ENCODE results near the gene RPS6KA5.
"Not testable (repeated sequence)": the region's sequence is repeated elsewhere in the genome, so short reads cannot be mapped to it uniquely, and the experiment has no call there.

The RPS6KA5 gene

GRCh38 chr14:91035855-91036254 is 24.6 kb downstream of the RPS6KA5 start:
- POLR2A ChIA-PET (ENCODE audit: low non-redundant PET), result no interaction called here
- no peak overlapping the region for H3K27ac ChIP-seq
- no peak for DNase-seq (ENCODE audit: low spot score)
- no peak for TF ChIP-seq CTCF (conservative IDR thresholded peaks at IDR 0.05; ENCODE audit: low read depth)
- CTCF ChIA-PET, result interaction anchor here (1.2 kb wide), 1 partner anchor 133 kb away, joined by 3 read pairs; no protein-coding TSS in a partner anchor

- DNase-seq (ENCODE audit: low spot score); H3K27ac ChIP-seq; POLR2A ChIA-PET (ENCODE audit: low non-redundant PET): not testable (repeated sequence)
- CTCF ChIA-PET, result interaction anchor here (0.6 to 0.7 kb wide), 2 partner anchors 13 to 1964 kb away, joined by 3 to 5 read pairs; no protein-coding TSS in a partner anchor
Observed at GRCh38 chr14:91034379-91034778, 26.1 kb downstream of the RPS6KA5 start.

- no peak for TF ChIP-seq CTCF (conservative IDR thresholded peaks at IDR 0.05; ENCODE audit: low read depth)
- no peak overlapping the region for H3K27ac ChIP-seq
- DNase-seq (ENCODE audit: low spot score), result no peak
- POLR2A ChIA-PET (ENCODE audit: low non-redundant PET), result no interaction called here
- CTCF ChIA-PET, result no interaction called here
Observed at GRCh38 chr14:91032248-91032647, 28.2 kb downstream of the RPS6KA5 start.

- DNase-seq (ENCODE audit: low spot score), result no peak
- TF ChIP-seq CTCF (conservative IDR thresholded peaks at IDR 0.05; ENCODE audit: low read depth), result no peak
- CTCF ChIA-PET, result no interaction called here
- POLR2A ChIA-PET (ENCODE audit: low non-redundant PET), result no interaction called here
- no peak overlapping the region for H3K27ac ChIP-seq
Observed at GRCh38 chr14:91031666-91032065, 28.8 kb downstream of the RPS6KA5 start.

GRCh38 chr14:91029456-91030217 is 30.8 kb downstream of the RPS6KA5 start:
- CTCF ChIA-PET, result interaction anchor here (0.5 to 0.7 kb wide), 4 partner anchors 15 to 1009 kb away, joined by 3 to 6 read pairs (median 4); no protein-coding TSS in a partner anchor
- DNase-seq (ENCODE audit: low spot score), result no peak
- POLR2A ChIA-PET (ENCODE audit: low non-redundant PET), result no interaction called here
- TF ChIP-seq CTCF (conservative IDR thresholded peaks at IDR 0.05; ENCODE audit: low read depth), result no peak
- H3K27ac ChIP-seq, result no peak overlapping the region

- TF ChIP-seq CTCF (conservative IDR thresholded peaks at IDR 0.05; ENCODE audit: low read depth), result no peak
- H3K27ac ChIP-seq, result no peak overlapping the region
- CTCF ChIA-PET, result interaction anchor here (0.6 to 1.3 kb wide), 4 partner anchors 10 to 128 kb away, joined by 3 to 4 read pairs (median 3); no protein-coding TSS in a partner anchor
- POLR2A ChIA-PET (ENCODE audit: low non-redundant PET), result no interaction called here
- no peak for DNase-seq (ENCODE audit: low spot score)
Observed at GRCh38 chr14:91027561-91027960, 32.9 kb downstream of the RPS6KA5 start.

- DNase-seq (ENCODE audit: low spot score), result peak; percentile 34
- POLR2A ChIA-PET (ENCODE audit: low non-redundant PET); CTCF ChIA-PET: not testable (repeated sequence)
- H3K27ac ChIP-seq, result peak overlapping the region; percentile 76
Observed at GRCh38 chr14:91022622-91023028, 37.8 kb downstream of the RPS6KA5 start.
